SK-N-SH (cell line): Measurements from ENCODE around the gene SNX10.

ENCODE experiments used
- EP300 ChIP-seq, 2 experiments: IDR thresholded peaks; 2 replicates each; pipeline versions ENCODE4 v1.4.0 to v1.6.1; 2012; ENCODE audit warnings: borderline replicate concordance in 1 of 2, low read depth in 1 of 2, low read length in 1 of 2
- EZH2phosphoT487 ChIP-seq: fragments of 200-600 bp; sonication (generic); IDR thresholded peaks from 2 replicates; pipeline ENCODE4 v1.6.1; 2017; ENCODE audit warnings: low read depth, mixed run types, mild to moderate bottlenecking, antibody characterized with exemption, moderate library complexity, borderline replicate concordance
- JUND ChIP-seq: IDR thresholded peaks from 2 replicates; pipeline ENCODE4 v1.4.0; 2012
- POLR2AphosphoS5 ChIP-seq: IDR thresholded peaks from 2 replicates; pipeline ENCODE4 v1.6.1; 2012; ENCODE audit warnings: low read depth, low read length
- TCF12 ChIP-seq: IDR thresholded peaks from 2 replicates; pipeline ENCODE4 v1.4.0; 2012
- TEAD4 ChIP-seq: IDR thresholded peaks from 2 replicates; pipeline ENCODE4 v1.4.0; 2012; ENCODE audit warnings: mild to moderate bottlenecking, borderline replicate concordance; ENCODE audit not compliant: insufficient read depth
- TF ChIP-seq, protein P1 (sequence below): fragments of 200-600 bp; sonication (generic); IDR thresholded peaks from 2 replicates; pipeline ENCODE4 v1.6.1; 2017; ENCODE audit warnings: antibody characterized with exemption, mild to moderate bottlenecking, moderate library complexity
- TF ChIP-seq, protein P2 (sequence below): IDR thresholded peaks from 2 replicates; pipeline ENCODE4 v1.4.0; 2012; ENCODE audit warnings: low read depth, borderline replicate concordance
- TF ChIP-seq, protein P3 (sequence below): IDR thresholded peaks from 2 replicates; pipeline ENCODE4 v1.6.1; 2012; ENCODE audit warnings: mild to moderate bottlenecking, low read depth, low read length, moderate library complexity

DNA sequence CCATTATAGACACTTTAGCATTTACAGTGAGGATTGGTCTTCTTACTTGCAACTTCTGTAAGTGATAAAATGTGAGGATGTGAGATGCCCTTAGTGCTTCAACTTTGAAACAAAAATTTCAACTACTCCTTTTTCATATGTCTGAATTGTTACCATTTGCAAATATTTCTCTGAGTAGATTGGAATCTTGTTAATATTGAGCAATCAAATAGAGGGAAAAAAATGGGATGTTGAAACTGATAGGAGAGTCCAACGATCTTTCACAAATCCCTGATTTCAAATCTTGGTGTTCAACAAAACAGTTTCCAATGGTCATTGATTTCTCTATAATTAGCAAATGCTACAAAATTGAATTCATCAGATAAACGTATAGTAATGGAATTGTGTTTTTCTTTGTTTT lies 5.5 kb upstream of the SNX10 start:
- TF ChIP-seq, protein P1, sequence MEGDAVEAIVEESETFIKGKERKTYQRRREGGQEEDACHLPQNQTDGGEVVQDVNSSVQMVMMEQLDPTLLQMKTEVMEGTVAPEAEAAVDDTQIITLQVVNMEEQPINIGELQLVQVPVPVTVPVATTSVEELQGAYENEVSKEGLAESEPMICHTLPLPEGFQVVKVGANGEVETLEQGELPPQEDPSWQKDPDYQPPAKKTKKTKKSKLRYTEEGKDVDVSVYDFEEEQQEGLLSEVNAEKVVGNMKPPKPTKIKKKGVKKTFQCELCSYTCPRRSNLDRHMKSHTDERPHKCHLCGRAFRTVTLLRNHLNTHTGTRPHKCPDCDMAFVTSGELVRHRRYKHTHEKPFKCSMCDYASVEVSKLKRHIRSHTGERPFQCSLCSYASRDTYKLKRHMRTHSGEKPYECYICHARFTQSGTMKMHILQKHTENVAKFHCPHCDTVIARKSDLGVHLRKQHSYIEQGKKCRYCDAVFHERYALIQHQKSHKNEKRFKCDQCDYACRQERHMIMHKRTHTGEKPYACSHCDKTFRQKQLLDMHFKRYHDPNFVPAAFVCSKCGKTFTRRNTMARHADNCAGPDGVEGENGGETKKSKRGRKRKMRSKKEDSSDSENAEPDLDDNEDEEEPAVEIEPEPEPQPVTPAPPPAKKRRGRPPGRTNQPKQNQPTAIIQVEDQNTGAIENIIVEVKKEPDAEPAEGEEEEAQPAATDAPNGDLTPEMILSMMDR: no peak
- TF ChIP-seq, protein P2, sequence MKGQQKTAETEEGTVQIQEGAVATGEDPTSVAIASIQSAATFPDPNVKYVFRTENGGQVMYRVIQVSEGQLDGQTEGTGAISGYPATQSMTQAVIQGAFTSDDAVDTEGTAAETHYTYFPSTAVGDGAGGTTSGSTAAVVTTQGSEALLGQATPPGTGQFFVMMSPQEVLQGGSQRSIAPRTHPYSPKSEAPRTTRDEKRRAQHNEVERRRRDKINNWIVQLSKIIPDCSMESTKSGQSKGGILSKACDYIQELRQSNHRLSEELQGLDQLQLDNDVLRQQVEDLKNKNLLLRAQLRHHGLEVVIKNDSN: no peak
- TF ChIP-seq EZH2phosphoT487 (no peak), JUND (no peak), EP300 (IDR thresholded peaks at IDR 0.05; ENCODE audit: borderline replicate concordance in 1 of 2, low read depth in 1 of 2, low read length in 1 of 2) (no peak), TCF12 (no peak), TEAD4 (no peak), POLR2AphosphoS5 (no peak)
- TF ChIP-seq, protein P3, sequence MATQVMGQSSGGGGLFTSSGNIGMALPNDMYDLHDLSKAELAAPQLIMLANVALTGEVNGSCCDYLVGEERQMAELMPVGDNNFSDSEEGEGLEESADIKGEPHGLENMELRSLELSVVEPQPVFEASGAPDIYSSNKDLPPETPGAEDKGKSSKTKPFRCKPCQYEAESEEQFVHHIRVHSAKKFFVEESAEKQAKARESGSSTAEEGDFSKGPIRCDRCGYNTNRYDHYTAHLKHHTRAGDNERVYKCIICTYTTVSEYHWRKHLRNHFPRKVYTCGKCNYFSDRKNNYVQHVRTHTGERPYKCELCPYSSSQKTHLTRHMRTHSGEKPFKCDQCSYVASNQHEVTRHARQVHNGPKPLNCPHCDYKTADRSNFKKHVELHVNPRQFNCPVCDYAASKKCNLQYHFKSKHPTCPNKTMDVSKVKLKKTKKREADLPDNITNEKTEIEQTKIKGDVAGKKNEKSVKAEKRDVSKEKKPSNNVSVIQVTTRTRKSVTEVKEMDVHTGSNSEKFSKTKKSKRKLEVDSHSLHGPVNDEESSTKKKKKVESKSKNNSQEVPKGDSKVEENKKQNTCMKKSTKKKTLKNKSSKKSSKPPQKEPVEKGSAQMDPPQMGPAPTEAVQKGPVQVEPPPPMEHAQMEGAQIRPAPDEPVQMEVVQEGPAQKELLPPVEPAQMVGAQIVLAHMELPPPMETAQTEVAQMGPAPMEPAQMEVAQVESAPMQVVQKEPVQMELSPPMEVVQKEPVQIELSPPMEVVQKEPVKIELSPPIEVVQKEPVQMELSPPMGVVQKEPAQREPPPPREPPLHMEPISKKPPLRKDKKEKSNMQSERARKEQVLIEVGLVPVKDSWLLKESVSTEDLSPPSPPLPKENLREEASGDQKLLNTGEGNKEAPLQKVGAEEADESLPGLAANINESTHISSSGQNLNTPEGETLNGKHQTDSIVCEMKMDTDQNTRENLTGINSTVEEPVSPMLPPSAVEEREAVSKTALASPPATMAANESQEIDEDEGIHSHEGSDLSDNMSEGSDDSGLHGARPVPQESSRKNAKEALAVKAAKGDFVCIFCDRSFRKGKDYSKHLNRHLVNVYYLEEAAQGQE: no peak
